Measurements from ENCODE around the gene PARD3B.

PARD3B gene

DNA sequence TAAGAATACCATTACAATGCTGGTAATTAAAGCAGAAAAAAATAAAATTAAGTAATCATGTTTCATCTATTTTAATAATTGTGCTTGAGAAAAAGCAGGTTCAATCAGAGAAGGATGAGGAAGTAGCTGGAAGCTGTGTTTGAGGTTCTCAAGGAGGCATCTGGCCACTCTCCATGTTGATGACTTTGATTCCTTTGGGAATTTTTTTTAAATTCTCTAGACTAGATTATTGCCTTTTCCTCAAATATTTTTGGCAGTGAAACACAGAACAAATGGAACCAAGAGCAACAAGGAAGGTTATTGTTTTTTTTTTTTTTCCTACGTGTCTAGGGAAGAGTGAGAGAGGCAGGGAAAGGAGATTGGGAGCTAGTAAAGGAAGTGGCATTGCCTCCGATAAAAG lies 1037.1 kb downstream of the PARD3B start:
- Histone ChIP-seq H3K27me3 (ENCODE audit: low read depth, low read length) (no peaks in the 10 kb centered on the region), H3K9me3 (ENCODE audit: control insufficient read depth in 1 of 2, low read length in 2 of 2) (no peaks in the 10 kb centered on the region), H3K4me3 (ENCODE audit: low read depth in 1 of 2, low read length in 2 of 2) (no peak overlapping the region), H3K36me3 (ENCODE audit: control insufficient read depth in 1 of 2, insufficient read depth in 2 of 2, low read length in 2 of 2) (no peaks in the 10 kb centered on the region), H3K4me1 (ENCODE audit: control insufficient read depth in 1 of 2, insufficient read depth in 2 of 2, low read length in 2 of 2) (no peaks in the 10 kb centered on the region), H3K27ac (ENCODE audit: low read length) (no peak overlapping the region)

GRCh38 chr2:205585449-205586383 lies 1040.4 kb downstream of the PARD3B start:
- Histone ChIP-seq H3K27ac (ENCODE audit: low read length) (no peak overlapping the region), H3K4me3 (ENCODE audit: low read depth in 1 of 2, low read length in 2 of 2) (no peak overlapping the region), H3K27me3 (ENCODE audit: low read depth, low read length) (no peaks in the 10 kb centered on the region), H3K9me3 (ENCODE audit: control insufficient read depth in 1 of 2, low read length in 2 of 2) (no peaks in the 10 kb centered on the region), H3K36me3 (ENCODE audit: control insufficient read depth in 1 of 2, insufficient read depth in 2 of 2, low read length in 2 of 2) (no peaks in the 10 kb centered on the region), H3K4me1 (ENCODE audit: control insufficient read depth in 1 of 2, insufficient read depth in 2 of 2, low read length in 2 of 2) (no peaks in the 10 kb centered on the region)

DNA sequence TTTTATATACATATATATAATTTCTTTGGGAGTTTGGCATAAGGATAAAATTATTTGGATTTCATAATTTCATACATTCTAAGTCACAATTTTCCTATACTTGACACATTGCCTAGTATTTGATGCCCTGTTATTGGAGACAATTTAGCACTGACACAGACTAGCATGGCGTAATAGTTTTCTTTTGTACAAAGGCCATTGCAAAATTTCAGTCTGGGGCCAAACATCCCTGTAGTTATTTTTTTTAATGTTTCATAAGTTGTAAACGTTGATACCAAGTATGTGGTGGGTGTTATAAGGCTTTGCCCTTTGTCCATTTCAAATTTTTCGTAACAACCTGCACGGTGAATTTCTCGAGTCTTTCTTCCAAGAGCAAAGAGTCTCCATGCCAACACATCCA lies 1041.4 kb downstream of the PARD3B start:
- H3K4me3 ChIP-seq (ENCODE audit: low read depth in 1 of 2, low read length in 2 of 2), result no peak overlapping the region
- H3K36me3 ChIP-seq (ENCODE audit: control insufficient read depth in 1 of 2, insufficient read depth in 2 of 2, low read length in 2 of 2), result no peaks in the 10 kb centered on the region
- no peaks in the 10 kb centered on the region for H3K9me3 ChIP-seq (ENCODE audit: control insufficient read depth in 1 of 2, low read length in 2 of 2)
- H3K27me3 ChIP-seq (ENCODE audit: low read depth, low read length), result no peaks in the 10 kb centered on the region
- no peak overlapping the region for H3K27ac ChIP-seq (ENCODE audit: low read length)
- H3K4me1 ChIP-seq (ENCODE audit: control insufficient read depth in 1 of 2, insufficient read depth in 2 of 2, low read length in 2 of 2), result no peaks in the 10 kb centered on the region

- Histone ChIP-seq H3K4me3 (ENCODE audit: low read depth in 1 of 2, low read length in 2 of 2) (no peak overlapping the region), H3K27ac (ENCODE audit: low read length) (no peak overlapping the region), H3K4me1 (ENCODE audit: control insufficient read depth in 1 of 2, insufficient read depth in 2 of 2, low read length in 2 of 2) (no peaks in the 10 kb centered on the region), H3K9me3 (ENCODE audit: control insufficient read depth in 1 of 2, low read length in 2 of 2) (no peaks in the 10 kb centered on the region), H3K27me3 (ENCODE audit: low read depth, low read length) (no peaks in the 10 kb centered on the region), H3K36me3 (ENCODE audit: control insufficient read depth in 1 of 2, insufficient read depth in 2 of 2, low read length in 2 of 2) (no peaks in the 10 kb centered on the region)
These were observed 1044.2 kb downstream of the PARD3B start for GRCh38 chr2:205589479-205589878.

DNA sequence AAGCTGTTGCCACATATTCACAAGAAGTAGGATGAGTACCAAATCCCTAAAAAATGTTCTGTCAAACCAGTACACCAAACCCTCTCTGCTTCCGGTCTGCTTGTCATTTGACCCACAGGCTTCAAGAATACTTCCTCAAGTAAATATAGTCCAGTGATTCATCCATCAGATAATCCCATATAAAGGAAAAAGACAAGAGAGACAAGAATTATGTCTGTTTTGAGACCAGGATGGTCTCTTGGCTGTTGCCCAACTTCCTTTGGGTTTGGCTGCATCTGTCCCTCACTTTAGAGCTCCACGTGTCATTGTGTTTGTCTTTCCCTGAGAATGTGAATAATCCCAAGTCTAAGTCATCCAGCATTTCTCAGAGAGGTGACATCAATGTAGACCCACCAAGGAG lies 1045.5 kb downstream of the PARD3B start:
- H3K27me3 ChIP-seq (ENCODE audit: low read depth, low read length), result no peaks in the 10 kb centered on the region
- H3K4me1 ChIP-seq (ENCODE audit: control insufficient read depth in 1 of 2, insufficient read depth in 2 of 2, low read length in 2 of 2), result no peaks in the 10 kb centered on the region
- H3K27ac ChIP-seq (ENCODE audit: low read length), result no peak overlapping the region
- H3K36me3 ChIP-seq (ENCODE audit: control insufficient read depth in 1 of 2, insufficient read depth in 2 of 2, low read length in 2 of 2), result no peaks in the 10 kb centered on the region
- no peak overlapping the region for H3K4me3 ChIP-seq (ENCODE audit: low read depth in 1 of 2, low read length in 2 of 2)
- H3K9me3 ChIP-seq (ENCODE audit: control insufficient read depth in 1 of 2, low read length in 2 of 2), result no peaks in the 10 kb centered on the region

GRCh38 chr2:205593891-205594290 lies 1048.6 kb downstream of the PARD3B start:
- Histone ChIP-seq H3K4me3 (ENCODE audit: low read depth in 1 of 2, low read length in 2 of 2) (no peak overlapping the region), H3K36me3 (ENCODE audit: control insufficient read depth in 1 of 2, insufficient read depth in 2 of 2, low read length in 2 of 2) (peaks cover 0 to 4% of the 10 kb centered on the region in 2 donors), H3K27ac (ENCODE audit: low read length) (no peak overlapping the region), H3K9me3 (ENCODE audit: control insufficient read depth in 1 of 2, low read length in 2 of 2) (no peaks in the 10 kb centered on the region), H3K4me1 (ENCODE audit: control insufficient read depth in 1 of 2, insufficient read depth in 2 of 2, low read length in 2 of 2) (no peaks in the 10 kb centered on the region), H3K27me3 (ENCODE audit: low read depth, low read length) (no peaks in the 10 kb centered on the region)

GRCh38 chr2:205596581-205596980 lies 1051.3 kb downstream of the PARD3B start:
- H3K27me3 ChIP-seq (ENCODE audit: low read depth, low read length), result no peaks in the 10 kb centered on the region

DNA sequence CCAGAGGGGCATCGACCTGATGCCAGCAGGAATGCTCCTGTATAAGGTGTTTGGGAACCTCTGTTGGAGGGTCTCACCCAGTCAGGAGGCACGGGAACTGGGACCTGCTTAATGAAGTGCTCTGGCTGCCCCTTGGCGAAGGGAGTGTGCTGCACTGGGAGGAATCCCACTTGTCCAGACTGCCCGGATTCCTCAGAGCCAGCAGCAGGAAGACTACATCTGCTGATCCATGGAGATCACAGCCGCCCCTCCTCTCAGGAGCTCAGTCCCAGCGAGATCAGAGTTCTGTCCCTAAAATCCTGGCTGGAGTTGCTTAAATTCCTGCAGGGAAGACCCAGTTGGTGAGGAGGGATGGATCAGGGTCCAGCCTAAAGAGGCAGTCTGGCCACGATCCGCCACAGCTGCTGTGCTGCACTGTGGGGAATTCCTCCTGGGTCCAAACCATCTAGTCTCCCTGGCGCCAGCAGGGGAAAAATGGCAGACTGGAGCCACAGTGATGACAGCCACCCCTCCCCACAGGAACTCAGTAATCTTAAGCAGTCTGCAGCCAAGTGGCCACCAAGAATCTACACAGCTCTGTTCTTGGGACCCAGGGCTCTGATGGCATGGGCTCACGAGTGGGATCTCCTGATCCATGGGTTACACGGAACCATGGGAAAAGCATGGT lies 1060.5 kb downstream of the PARD3B start:
- Histone ChIP-seq H3K27ac (ENCODE audit: low read length) (no peak overlapping the region), H3K9me3 (ENCODE audit: control insufficient read depth in 1 of 2, low read length in 2 of 2) (peaks cover 0 to 13% of the 10 kb centered on the region in 2 donors), H3K36me3 (ENCODE audit: control insufficient read depth in 1 of 2, insufficient read depth in 2 of 2, low read length in 2 of 2) (no peaks in the 10 kb centered on the region), H3K27me3 (ENCODE audit: low read depth, low read length) (no peaks in the 10 kb centered on the region), H3K4me3 (ENCODE audit: low read depth in 1 of 2, low read length in 2 of 2) (no peak overlapping the region), H3K4me1 (ENCODE audit: control insufficient read depth in 1 of 2, insufficient read depth in 2 of 2, low read length in 2 of 2) (peaks cover 0 to 14% of the 10 kb centered on the region in 2 donors)

More at GRCh38 chr2:205596581-205596980, 1051.3 kb downstream of the PARD3B start:
- H3K9me3 ChIP-seq (ENCODE audit: control insufficient read depth in 1 of 2, low read length in 2 of 2), result no peaks in the 10 kb centered on the region
- no peak overlapping the region for H3K27ac ChIP-seq (ENCODE audit: low read length)
- H3K4me3 ChIP-seq (ENCODE audit: low read depth in 1 of 2, low read length in 2 of 2), result no peak overlapping the region
- H3K4me1 ChIP-seq (ENCODE audit: control insufficient read depth in 1 of 2, insufficient read depth in 2 of 2, low read length in 2 of 2), result no peaks in the 10 kb centered on the region
- H3K36me3 ChIP-seq (ENCODE audit: control insufficient read depth in 1 of 2, insufficient read depth in 2 of 2, low read length in 2 of 2), result peaks cover 0 to 4% of the 10 kb centered on the region in 2 donors

- Histone ChIP-seq H3K27ac (ENCODE audit: low read length) (no peak overlapping the region), H3K27me3 (ENCODE audit: low read depth, low read length) (no peaks in the 10 kb centered on the region), H3K4me1 (ENCODE audit: control insufficient read depth in 1 of 2, insufficient read depth in 2 of 2, low read length in 2 of 2) (peaks cover 0 to 14% of the 10 kb centered on the region in 2 donors), H3K9me3 (ENCODE audit: control insufficient read depth in 1 of 2, low read length in 2 of 2) (peaks cover 0 to 11% of the 10 kb centered on the region in 2 donors), H3K4me3 (ENCODE audit: low read depth in 1 of 2, low read length in 2 of 2) (no peak overlapping the region), H3K36me3 (ENCODE audit: control insufficient read depth in 1 of 2, insufficient read depth in 2 of 2, low read length in 2 of 2) (no peaks in the 10 kb centered on the region)
These were observed 1061.9 kb downstream of the PARD3B start for GRCh38 chr2:205607146-205607545.

DNA sequence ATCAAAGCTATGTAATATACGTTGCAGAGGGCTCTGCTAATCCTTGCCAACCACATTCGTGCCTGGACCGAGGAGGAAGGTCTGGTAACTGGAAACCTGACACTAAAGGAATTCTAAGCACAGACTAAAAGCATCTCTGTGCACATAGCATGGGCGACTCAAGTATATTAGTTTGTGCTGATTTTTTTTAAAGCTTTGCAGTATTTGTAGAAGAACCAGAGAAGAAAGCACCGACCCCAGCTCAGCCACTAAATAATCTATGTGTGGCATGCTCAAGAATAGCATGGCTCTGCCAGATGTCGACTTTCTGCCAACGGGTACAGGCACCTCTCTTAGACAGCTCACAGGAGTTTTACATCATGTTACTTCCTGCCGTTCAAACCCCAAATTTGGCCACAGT lies 1063.8 kb downstream of the PARD3B start:
- H3K27ac ChIP-seq (ENCODE audit: low read length), result no peak overlapping the region
- no peaks in the 10 kb centered on the region for H3K36me3 ChIP-seq (ENCODE audit: control insufficient read depth in 1 of 2, insufficient read depth in 2 of 2, low read length in 2 of 2)
- H3K27me3 ChIP-seq (ENCODE audit: low read depth, low read length), result no peaks in the 10 kb centered on the region
- no peak overlapping the region for H3K4me3 ChIP-seq (ENCODE audit: low read depth in 1 of 2, low read length in 2 of 2)
- H3K4me1 ChIP-seq (ENCODE audit: control insufficient read depth in 1 of 2, insufficient read depth in 2 of 2, low read length in 2 of 2), result peaks cover 0 to 20% of the 10 kb centered on the region in 2 donors
- H3K9me3 ChIP-seq (ENCODE audit: control insufficient read depth in 1 of 2, low read length in 2 of 2), result no peaks in the 10 kb centered on the region

GRCh38 chr2:205610437-205610836 lies 1065.2 kb downstream of the PARD3B start:
- no peak overlapping the region for H3K27ac ChIP-seq (ENCODE audit: low read length)
- no peaks in the 10 kb centered on the region for H3K9me3 ChIP-seq (ENCODE audit: control insufficient read depth in 1 of 2, low read length in 2 of 2)
- H3K4me3 ChIP-seq (ENCODE audit: low read depth in 1 of 2, low read length in 2 of 2), result no peak overlapping the region
- H3K27me3 ChIP-seq (ENCODE audit: low read depth, low read length), result no peaks in the 10 kb centered on the region
- H3K4me1 ChIP-seq (ENCODE audit: control insufficient read depth in 1 of 2, insufficient read depth in 2 of 2, low read length in 2 of 2), result peaks cover 0 to 20% of the 10 kb centered on the region in 2 donors
- H3K36me3 ChIP-seq (ENCODE audit: control insufficient read depth in 1 of 2, insufficient read depth in 2 of 2, low read length in 2 of 2), result no peaks in the 10 kb centered on the region
